Cardiac septum (tissue), 1 donor: ENCODE data around the gene PABPC3. TPM values are rescaled to one million over a fixed set of nuclear protein-coding genes. Genes with fewer than 3 reads are reported as not detected.

Experiments
- total RNA-seq: library from RNA; stranded (reverse); fragmentation: NEBNext Ultra II Directional; extraction: Animal tissue kit (Norgen Biotek cat#: 25700); gene quantifications from one replicate; pipeline ENCODE4 v1.2.1, GENCODE V29; 2021
- donor health status: DM: no; HTN: no; CAD: no.

The PABPC3 gene
- total RNA-seq, 1 donor from 2014 or later = not detected

Other genes starting within 250 kb of the PABPC3 start
- gene AMER2, start 76.2 kb downstream of the PABPC3 start, total RNA-seq = not detected
- 16.1 TPM for gene MTMR6, start 191.4 kb downstream of the PABPC3 start, total RNA-seq
- gene NUP58, start 205.5 kb downstream of the PABPC3 start, total RNA-seq = 28.9 TPM